DMS153 treated with DMSO at 0.1 percent for 48 hours (cell line): ENCODE measurements around the gene GALNT7.

Experiments used
- DNase-seq: peaks from one replicate; lab custom pipeline; 2025; ENCODE audit not compliant: unreplicated experiment; lab: John Stamatoyannopoulos, UW

GALNT7 gene

GRCh38 chr4:173231916-173232315 lies 63.3 kb downstream of the GALNT7 start:
- no peak for DNase-seq

- DNase-seq: no peak
These were observed 65.2 kb downstream of the GALNT7 start for GRCh38 chr4:173233857-173234256.

- DNase-seq: no peak
These were observed 66.4 kb downstream of the GALNT7 start for GRCh38 chr4:173235050-173235449.

- no peak for DNase-seq
These were observed 67.7 kb downstream of the GALNT7 start for GRCh38 chr4:173236301-173236700.

GRCh38 chr4:173237152-173237551 lies 68.5 kb downstream of the GALNT7 start:
- no peak for DNase-seq

- no peak for DNase-seq
These were observed 69.2 kb downstream of the GALNT7 start for GRCh38 chr4:173237762-173238161.

- DNase-seq: no peak
These were observed 72.1 kb downstream of the GALNT7 start for GRCh38 chr4:173240696-173241095.

- no peak for DNase-seq
These were observed 74.0 kb downstream of the GALNT7 start for GRCh38 chr4:173242466-173243250.

- no peak for DNase-seq
These were observed 74.7 kb downstream of the GALNT7 start for GRCh38 chr4:173243321-173243720.

GRCh38 chr4:173243917-173244658 lies 75.5 kb downstream of the GALNT7 start:
- no peak for DNase-seq

- no peak for DNase-seq
These were observed 77.3 kb downstream of the GALNT7 start for GRCh38 chr4:173245952-173246351.

GRCh38 chr4:173246719-173247118 lies 78.1 kb downstream of the GALNT7 start:
- no peak for DNase-seq

- DNase-seq: no peak
These were observed 78.7 kb downstream of the GALNT7 start for GRCh38 chr4:173247321-173247720.

- DNase-seq: no peak
These were observed 80.1 kb downstream of the GALNT7 start for GRCh38 chr4:173248690-173249089.

GRCh38 chr4:173252024-173252935 lies 83.7 kb downstream of the GALNT7 start:
- DNase-seq: peak; percentile 48

- DNase-seq: no peak
These were observed 85.0 kb downstream of the GALNT7 start for GRCh38 chr4:173253561-173253960.

- DNase-seq: no peak
These were observed 86.0 kb downstream of the GALNT7 start for GRCh38 chr4:173254646-173255045.

GRCh38 chr4:173256825-173257224 lies 88.2 kb downstream of the GALNT7 start:
- no peak for DNase-seq

- DNase-seq: peak; percentile 36
These were observed 89.4 kb downstream of the GALNT7 start for GRCh38 chr4:173257732-173258717.

GRCh38 chr4:173258866-173259265 lies 90.3 kb downstream of the GALNT7 start:
- DNase-seq: no peak
